Measurements from ENCODE around the gene C6orf120.

C6orf120 gene

DNA sequence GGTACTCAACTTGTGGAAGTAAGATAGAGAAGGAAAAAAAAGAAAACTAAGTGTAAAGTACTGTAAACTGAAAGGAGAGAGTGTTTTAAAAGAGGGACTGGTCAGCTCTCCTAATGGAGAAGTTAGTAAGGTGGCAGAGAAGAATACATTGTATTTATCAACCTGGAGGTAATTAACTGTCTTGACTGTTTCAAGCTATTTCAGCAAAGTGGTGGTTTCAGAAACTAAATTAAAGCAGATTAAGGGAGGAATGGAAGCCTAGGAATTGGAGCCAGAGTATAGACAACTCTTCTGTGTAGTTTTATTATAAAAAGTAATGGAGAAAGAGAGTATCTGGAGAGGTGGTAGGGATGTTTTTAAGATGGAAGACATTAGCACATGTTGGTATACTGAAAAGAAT is 25.0 kb downstream of the C6orf120 start:
- DNase-seq, result no peak

DNA sequence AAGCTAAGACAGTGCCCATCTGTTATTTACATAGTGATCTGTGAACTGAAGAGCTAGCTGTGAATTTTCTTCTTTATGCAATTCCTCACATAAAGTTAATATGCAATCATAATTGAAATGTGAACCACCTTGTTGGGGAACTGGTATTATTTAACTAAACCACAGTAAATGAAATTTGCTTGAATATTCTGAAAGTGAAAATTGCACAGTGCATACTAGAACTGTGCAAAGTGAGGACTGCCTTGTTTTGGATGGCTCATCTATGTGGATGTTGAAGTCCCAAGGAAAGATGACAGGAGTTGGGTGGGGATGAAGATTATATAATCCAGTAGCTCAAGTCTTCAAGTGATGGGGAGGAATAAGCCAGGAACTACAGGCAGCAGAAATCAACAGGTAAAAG is 28.0 kb downstream of the C6orf120 start:
- no peak for DNase-seq

- DNase-seq, result no peak
Observed at GRCh38 chr6:169738204-169738975, 36.5 kb downstream of the C6orf120 start.

DNA sequence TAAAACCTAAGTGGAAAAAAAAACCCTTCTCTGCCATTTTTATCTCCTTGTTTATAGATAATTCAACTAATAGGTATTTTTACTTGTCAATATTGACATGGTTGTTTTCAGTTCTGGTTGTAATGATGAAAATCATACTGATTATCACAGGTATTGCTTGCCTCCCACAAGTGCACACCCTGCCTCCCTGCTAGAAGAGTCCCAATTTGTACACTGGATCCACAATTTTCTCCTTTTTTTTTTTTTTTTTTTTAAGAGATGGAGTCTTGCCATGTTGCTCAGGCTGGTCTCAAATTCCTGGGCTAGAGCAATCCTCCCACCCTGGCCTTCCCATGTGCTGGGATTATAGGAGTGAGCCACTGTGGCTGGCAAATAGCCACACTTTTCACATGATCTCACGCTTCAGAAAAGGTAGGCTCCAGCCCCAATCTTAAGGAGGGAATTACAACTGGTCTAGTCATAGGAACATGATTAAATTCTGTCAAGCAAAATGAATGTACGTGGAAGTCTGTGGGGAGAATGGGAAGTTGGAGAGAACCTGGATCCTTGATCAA is 37.1 kb downstream of the C6orf120 start:
- no peak for DNase-seq

- no peak for DNase-seq
Observed at GRCh38 chr6:169741344-169741743, 39.4 kb downstream of the C6orf120 start.

DNA sequence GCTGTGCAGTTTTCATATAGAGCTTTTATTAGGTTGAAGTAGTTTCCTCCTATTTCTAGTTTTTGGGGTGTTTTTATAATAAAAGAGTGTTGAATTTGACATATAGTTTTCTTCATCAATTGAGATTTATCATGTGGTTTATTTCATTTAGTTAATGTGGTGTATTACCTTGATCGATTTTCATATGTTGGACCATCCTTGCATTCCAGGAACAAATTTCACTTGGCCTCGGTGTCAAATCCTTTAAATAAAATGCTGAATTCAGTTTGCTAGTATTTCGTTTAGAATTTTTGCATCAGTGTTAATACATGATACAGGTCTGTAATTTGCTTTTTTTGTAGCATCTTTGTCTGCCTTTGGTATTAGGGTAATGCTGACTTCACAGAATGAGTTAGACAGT is 43.5 kb downstream of the C6orf120 start:
- no peak for DNase-seq

GRCh38 chr6:169746556-169746955 is 44.6 kb downstream of the C6orf120 start:
- DNase-seq, result no peak

DNA sequence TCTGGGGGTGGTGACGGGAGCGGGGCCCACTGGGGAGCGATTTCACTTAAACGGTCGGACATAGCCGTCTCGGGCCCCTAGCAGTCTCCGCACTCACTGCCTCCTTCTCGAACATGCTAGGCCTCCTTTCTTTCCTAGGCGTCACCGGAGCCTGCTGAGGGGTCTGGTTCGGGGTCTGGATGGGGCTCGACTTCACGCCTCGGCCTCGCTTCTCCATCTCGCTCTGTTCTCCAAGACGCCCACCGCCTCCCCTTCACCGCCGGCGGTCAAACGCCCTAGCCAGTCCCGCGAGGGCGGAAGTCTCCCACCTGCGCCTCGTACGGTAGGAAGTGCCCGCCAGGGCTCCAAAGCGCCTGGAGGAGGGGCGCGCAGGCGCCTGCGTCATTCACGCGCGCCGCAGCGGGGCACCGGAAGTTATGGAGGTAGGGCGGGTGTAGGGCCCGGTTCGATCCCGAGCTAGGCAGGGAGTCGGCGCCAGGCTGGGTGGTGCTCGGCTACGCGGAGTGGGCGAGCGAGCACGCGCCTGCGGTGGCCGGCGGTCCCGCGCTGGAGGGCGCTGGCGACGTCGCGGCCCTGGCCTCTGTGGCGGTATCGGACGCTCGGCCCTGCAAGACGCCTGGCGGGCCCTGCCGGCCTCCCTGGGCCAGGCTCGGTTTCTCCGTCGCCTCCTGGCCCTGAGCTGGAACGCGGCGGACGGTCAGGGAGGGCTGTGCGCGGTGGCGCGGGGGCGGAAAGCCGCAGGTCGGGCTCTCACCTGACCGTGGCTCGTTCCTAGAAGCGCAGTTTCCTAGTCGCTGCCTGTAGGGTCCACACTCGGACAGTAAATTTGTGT is 49.5 kb downstream of the C6orf120 start, which contains the start of the genes DYNLT2 and ERMARD:
TSS of gene DYNLT2 (minus strand) at position 331 of the 832 bp plus-strand sequence. CDS start at position 217, 114 bp downstream.
TSS of gene ERMARD (plus strand) at position 381 of the 832 bp plus-strand sequence. CDS start at position 417, 36 bp downstream.
- peak; percentile 94 for DNase-seq

DNA sequence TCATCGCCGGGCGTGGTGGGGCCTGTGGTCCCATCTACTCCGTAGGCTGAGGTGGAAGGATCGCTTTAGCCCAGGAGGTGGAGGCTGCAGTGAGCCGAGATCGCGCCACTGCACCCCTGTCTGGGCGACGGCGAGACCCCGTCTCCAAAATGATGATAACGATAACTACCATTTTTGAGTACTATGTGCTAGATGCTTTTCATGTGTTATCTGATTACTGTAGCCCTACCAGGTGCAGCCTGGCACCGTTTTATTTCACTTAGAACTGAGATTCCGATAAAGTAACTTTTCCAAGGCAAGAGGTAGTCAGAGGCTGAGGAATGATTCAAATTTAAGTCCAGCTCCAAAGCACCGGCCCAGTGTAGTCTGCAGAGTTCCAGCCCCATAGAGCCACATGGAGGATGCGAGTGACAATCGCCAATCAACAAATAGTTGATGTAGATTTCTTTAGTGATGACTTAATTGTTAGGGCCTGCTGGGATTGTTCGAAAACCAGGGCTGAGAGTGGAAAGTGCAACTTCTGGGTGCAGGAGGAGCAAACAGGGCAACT is 50.2 kb downstream of the C6orf120 start:
- DNase-seq, result peak; percentile 11
